Endometrial microvascular endothelial cells (primary cell): ENCODE results near the gene COL4A5. TPM values are rescaled to one million over a fixed set of nuclear protein-coding genes. Genes with fewer than 3 reads are reported as not detected.

Source experiments
- in situ Hi-C: cut with HindIII; loops from 2 replicates; pipeline ENCODE4 v1.10.0; 2017; ENCODE audit warnings: low sequenced_read_pairs, low pct_unique_long_range_greater_than_20kb; ENCODE audit errors: inconsistent ontology term
- total RNA-seq: library from RNA; depleted of rRNA; stranded (reverse); fragments of >200 nt; gene quantifications from one replicate; pipeline ENCODE4 v1.2.3, GENCODE V29; 2015; ENCODE audit errors: inconsistent ontology term

The COL4A5 gene
- total RNA-seq, 1 donor from 2014 or later: 114 TPM

- in situ Hi-C loops: no loop called here
Observed at GRCh38 chrX:108584617-108585211, 145.1 kb downstream of the COL4A5 start.

DNA sequence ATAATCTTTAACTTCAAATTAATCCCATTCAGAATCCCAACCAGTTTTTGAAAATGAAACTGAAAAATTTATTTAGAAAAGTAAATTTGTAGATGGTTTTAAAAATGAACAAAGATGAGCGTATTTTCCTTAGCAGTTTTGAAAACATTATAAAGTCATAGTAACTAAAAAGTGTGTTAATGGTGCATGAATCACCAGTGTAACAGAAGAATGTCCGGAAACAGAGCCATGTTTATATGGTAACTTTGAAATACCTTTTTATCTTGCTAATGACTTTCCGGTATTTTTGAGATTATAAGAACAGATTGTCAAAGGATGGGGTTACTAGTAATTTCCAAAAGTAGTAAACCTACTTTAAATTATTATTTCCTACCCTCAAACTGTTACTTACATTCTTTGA, 150.9 kb downstream of the COL4A5 start:
- in situ Hi-C loops: no loop called here

- in situ Hi-C loops: no loop called here
Observed at GRCh38 chrX:108601276-108601675, 161.6 kb downstream of the COL4A5 start.

DNA sequence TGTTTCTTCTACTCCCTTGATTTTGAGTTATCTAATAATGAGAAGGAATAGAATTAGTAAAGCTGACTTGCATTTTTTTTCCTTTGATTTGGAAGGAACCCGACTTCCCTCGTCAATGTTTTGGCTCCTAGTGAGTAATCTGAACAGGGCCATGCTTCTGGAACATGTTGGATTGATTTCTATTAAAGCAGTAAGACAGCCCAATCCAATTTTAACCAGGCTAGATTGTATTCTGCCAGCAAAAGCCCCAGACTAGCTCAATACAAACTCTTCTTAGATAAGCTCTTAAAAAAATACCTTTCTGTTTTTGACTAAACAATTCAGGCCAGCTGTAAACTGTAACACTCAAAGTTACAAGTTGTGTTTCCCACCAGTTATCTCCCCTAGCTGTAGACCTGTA, 170.5 kb downstream of the COL4A5 start:
- in situ Hi-C loops: no loop called here

- in situ Hi-C loops: no loop called here
Observed at GRCh38 chrX:108614616-108615015, 175.0 kb downstream of the COL4A5 start.

DNA sequence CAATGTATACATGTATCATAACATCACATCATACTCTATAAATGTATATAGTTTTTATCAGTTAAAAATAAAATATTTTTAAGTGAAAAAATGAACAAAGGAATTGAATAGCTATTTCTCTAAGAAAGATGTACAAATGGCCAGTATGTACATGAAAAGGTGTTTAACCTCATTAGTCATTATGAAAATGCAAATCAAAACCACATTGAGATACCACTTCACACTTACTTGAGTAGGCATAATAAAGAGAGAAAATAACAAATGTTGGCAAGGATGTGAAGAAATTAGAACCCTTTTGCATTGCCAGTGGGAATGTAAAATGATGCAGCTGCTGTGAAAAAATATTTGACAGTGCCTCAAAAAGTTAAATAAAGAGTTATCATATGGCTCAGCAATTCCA, 201.2 kb downstream of the COL4A5 start:
- in situ Hi-C loops: no loop called here

DNA sequence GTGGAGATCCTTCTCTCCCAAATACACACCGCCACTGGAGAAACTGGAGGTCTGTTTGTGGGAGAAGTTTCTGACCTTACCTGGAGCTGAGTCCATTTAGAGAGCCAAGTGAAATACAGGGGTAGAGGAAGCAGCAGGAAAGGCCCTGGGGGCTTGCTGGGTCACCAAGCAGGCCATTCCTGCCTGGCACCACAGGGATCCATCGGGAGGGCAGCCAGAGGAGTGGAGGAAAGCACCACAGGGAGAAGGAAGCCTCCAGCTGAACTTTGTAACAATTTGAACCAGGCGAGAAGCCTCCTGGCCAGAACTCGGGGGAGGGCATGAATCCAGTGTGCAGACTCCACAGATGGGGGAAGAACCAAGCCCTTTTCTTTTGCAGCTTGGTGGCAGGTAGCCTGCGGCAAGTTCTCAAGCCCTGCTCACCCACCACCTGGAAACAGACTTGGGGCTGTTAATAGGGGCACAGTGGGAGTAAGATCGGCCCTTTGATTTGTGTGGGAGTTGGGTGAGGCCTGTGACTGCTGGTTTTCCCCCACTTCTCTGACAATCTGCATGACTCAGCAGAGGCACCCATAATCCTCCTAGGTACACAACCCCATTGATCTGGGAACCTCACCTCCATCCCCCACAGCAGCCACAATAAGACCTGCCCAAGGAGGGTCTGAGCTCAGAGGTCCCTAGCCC, 202.1 kb downstream of the COL4A5 start:
- in situ Hi-C loops: no loop called here

- in situ Hi-C loops: no loop called here
Observed at GRCh38 chrX:108642273-108642628, 202.6 kb downstream of the COL4A5 start.

DNA sequence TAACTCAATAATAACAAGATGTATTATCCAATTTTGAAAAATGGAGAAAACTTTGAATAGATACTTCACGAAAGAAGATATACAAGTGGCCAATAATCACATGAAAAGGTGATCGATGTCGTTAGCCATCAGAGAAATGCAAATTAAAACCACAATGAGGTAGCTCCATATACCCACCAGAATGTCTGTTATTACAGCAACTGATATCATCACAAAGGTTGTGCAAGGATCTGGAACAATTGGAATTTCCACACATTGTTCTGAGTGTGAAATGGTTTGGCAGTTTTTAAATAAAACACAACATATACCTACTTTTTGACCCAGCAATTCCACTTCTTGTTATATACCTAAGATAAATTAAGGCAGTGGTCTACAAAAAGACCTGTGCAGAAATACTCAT, 225.1 kb downstream of the COL4A5 start:
- in situ Hi-C loops: no loop called here

GRCh38 chrX:108666101-108666500, 226.5 kb downstream of the COL4A5 start:
- in situ Hi-C loops: no loop called here

DNA sequence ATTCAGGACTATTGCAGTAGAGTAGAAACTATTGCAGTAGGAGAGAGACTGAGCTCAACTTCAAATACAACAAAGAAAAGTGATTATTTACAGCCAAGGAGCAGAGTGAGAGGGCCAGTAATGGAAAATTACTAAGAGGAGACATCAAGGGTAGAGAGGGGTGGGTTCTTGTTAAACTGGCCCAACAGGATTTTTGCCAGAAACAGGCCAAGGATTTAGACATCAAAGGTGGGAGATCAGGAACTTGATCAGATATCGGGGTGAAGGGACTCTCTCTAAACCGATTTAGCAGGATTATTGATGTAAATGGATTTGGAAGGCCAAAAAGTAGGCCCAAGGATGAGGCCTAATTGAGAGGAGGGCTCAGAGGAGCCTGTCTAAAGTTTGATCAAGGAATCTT, 231.9 kb downstream of the COL4A5 start:
- in situ Hi-C loops: no loop called here

- in situ Hi-C loops: no loop called here
Observed at GRCh38 chrX:108696690-108697089, 257.1 kb downstream of the COL4A5 start.

- in situ Hi-C loops: no loop called here
Observed at GRCh38 chrX:108699368-108699767, 259.7 kb downstream of the COL4A5 start.

- in situ Hi-C loops: no loop called here
Observed at GRCh38 chrX:108701633-108702032, 262.0 kb downstream of the COL4A5 start.

DNA sequence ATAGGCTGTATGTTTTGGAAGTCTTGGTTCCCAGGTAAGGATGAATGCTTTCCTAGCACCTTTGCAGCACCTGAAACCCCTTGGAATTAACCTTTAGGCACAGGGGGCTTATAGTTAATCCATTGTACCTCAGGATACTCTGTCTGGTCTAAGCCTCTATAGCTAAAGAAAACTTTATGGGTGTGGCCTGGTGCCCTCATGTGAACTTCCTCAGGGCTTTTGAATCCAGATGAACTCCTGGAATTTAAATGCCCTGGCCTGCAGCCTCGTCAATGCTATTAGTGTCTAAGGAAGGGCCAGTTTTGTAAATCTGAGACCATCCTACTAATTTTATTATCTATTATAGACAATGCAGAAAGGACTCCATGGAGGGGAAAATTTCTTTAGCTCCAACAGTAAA, 262.9 kb downstream of the COL4A5 start:
- in situ Hi-C loops: no loop called here

DNA sequence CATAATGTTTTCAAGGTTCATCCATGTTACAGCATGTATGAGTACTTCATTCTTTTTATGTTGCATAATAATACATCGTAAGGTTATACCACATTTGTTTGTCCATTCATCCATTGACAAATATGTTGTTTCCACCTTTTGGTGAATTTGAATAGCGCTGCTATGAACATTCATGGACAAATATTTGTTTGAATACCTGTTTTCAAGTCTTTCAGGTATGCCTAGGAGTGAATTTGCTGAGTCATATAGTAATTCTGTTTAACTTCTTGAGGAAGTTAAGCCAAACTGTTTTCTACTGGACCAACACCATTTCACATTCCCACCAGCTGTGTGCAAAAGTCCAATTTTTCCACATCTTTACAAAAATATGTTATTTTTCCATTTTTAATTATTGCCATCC, 265.2 kb downstream of the COL4A5 start:
- in situ Hi-C loops: no loop called here

GRCh38 chrX:108712886-108713285, 273.2 kb downstream of the COL4A5 start:
- in situ Hi-C loops: no loop called here

GRCh38 chrX:108722561-108722960, 282.9 kb downstream of the COL4A5 start:
- in situ Hi-C loops: no loop called here

DNA sequence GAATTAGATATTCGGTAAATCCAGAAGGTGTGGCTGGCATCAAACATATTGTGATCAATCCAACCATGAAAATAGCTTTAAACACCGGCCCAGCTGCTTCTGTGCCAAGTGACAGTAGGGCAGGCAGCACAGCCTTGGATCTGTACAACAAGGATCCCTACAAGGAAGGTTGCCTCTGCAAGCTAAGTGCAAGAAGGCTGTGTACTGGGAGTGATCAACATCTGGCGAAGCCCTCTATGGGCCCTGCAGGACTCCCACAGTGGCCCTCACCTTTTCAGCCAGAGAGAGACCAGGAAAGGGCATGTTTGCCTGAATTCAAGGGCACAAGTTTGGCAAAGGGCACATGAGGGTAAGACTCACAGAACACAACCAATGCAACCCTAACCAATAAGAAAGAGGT, 287.1 kb downstream of the COL4A5 start:
- in situ Hi-C loops: no loop called here

DNA sequence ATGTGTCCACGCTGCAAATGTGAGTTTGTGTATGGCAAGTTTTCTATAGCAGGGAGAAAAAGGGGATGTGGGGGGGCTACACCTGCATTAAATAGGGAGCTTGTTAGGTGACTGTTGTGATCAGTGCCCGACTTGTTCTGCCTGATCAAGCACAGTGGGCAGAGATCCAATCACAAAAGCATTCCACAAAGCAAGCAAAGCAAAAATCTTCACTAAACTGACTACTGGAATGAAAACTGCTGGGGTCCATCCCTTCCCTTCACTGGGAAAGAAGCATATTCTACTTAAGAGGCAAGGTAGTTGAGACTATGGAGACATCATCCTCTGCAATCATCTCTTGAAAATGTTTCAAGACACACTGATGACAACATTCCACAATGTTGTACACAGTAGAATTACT, 291.5 kb downstream of the COL4A5 start:
- in situ Hi-C loops: no loop called here
